Measurements from ENCODE around the gene EXD3.

The EXD3 gene

DNA sequence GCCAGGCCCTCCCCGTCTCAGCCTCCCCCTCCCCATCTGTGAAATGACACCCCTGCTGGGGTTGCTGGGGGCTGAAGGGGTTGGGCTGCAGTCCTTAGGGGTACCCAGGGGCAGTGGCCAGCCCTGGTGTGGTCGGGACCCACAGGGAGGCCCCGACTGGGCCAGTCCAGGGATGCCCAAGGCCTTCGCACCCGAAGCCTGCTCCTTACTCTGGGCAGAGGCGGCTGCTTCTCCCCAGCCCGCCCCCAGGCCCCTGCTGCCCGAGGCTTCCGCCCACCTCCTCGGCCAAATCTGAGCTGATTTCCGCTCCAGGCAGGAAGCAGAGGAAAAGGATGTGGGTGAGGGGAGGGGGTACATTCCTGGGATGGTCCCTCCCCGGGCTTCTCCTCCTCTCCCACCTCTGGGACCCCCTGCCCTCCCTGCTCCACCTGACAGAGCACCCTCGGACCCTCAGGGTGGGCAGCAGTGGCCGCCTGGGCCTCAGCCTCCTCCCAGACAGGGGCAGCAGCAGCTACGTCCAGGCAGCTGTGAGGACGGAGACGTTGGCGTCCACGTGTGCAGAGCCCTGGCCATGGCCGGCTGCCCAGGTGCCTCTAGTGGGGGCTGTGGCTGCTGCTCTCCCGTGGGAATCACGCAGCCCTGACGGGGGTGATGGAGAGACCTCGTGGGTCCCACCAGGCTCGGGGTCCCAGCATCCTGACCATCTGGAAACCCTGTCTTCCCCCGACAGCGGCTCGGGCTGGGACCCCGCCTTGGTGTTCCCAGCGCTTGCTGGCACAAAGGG, 116.7 kb downstream of the EXD3 start:
- no peak for DNase-seq (ENCODE audit: low read depth, low spot score)

DNA sequence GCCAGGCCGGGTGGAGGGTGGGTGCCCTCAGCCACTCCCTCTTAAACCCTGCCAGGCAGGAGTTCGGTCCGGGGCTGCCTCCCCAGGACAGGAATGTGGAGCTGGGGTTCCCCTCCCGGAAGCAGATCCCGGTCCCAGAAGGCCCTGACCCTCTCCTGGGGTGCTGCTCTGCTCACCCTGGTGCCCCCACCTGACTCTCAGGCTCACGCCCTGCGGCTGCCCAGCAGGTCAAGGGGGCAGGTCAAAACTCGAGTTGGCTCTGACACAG, 117.2 kb downstream of the EXD3 start:
- no peak for DNase-seq (ENCODE audit: low read depth, low spot score)

GRCh38 chr9:137305060-137305797, 117.7 kb downstream of the EXD3 start:
- no peak for DNase-seq (ENCODE audit: low read depth, low spot score)

GRCh38 chr9:137304383-137305059, 118.4 kb downstream of the EXD3 start:
- no peak for DNase-seq (ENCODE audit: low read depth, low spot score)

GRCh38 chr9:137303893-137304382, 119.0 kb downstream of the EXD3 start:
- no peak for DNase-seq (ENCODE audit: low read depth, low spot score)

GRCh38 chr9:137303151-137303892, 119.6 kb downstream of the EXD3 start:
- no peak for DNase-seq (ENCODE audit: low read depth, low spot score)

DNA sequence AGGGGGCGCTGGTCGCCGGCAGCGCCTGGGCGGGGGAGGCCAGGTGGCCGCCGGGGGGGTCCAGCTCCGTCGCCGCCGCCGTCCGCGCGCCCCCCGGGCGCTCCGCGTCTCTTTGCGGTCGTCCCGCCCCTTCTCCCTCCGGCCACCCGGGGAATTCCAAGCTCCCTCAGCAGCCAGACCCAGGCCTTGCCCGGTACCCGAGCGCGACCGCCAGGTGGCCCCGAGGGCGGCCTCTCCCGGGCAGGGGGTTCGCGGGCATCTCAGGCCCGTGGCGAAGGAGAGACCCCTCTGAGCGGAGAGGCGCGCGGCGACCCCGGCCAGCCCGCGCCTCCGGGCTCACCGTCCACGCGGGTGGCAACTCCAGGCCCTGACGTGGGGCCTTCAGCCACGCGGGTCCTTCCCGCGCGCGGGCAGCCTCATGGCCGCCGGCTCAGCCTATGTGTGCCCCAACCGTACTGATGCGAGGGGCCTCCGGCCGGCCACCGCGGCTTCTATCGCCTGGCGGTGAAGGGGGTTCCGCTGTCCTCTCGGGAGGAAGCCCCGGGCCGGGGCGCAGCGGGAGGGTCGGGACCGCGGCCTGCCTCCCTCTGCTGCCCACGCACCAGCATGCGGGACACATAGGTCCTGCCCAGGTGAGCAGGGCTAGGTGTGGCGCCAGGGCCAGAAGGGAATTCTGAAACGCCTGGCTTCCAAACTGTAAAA, 120.4 kb downstream of the EXD3 start:
- no peak for DNase-seq (ENCODE audit: low read depth, low spot score)

DNA sequence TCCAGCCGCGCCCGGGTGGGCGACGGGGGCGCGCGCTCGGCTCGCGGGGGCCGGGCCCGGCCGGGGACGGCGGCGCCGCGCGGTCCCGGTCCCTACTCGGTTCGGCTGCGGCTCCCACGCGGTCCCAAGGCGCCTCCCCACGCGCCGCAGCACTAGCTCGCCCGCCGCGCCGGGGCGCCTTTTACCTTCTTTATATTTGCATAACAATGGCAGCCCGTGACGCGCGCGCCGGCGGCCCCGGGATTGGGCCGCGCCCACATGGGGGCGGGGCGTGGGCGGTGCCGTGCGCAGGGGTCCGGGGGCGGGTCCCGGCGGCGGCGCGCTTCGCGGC, 120.9 kb downstream of the EXD3 start, which contains the start of gene NRARP:
Gene NRARP, minus strand, starts transcription at position 154 of the 331 bp plus-strand sequence. CDS start 343 bp downstream, outside the sequence.
- peak; percentile 88 for DNase-seq (ENCODE audit: low read depth, low spot score)

GRCh38 chr9:137301081-137301947, 121.6 kb downstream of the EXD3 start:
- DNase-seq (ENCODE audit: low read depth, low spot score): no peak

DNA sequence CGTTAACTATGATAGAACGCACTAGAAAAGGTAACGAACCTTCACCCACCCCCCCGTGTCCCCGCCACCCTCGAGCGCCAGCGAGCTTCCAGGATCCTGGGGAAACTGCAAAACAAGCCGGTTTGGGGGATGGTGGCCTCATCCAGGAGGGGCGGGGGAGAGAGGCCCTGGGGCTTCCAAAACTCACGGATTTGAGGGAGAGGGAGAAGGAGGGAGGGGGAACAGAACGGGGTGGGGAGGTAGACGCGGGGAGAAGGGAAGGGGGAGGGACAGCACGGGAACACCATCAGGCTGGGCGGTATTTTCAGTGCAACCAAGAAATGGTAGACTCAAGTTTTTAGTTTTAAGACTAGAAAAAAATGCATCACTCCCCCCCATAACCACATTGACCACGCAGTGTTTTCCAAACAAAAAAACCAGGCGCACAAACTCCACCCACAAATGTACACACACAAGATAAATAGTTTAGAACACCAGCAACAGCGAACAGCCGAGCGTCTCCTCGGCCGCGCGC, 122.3 kb downstream of the EXD3 start:
- no peak for DNase-seq (ENCODE audit: low read depth, low spot score)

- DNase-seq (ENCODE audit: low read depth, low spot score): no peak
These were observed 123.0 kb downstream of the EXD3 start for GRCh38 chr9:137299938-137300337.

- DNase-seq (ENCODE audit: low read depth, low spot score): no peak
These were observed 123.8 kb downstream of the EXD3 start for GRCh38 chr9:137299203-137299565.

GRCh38 chr9:137298401-137299202, 124.4 kb downstream of the EXD3 start:
- DNase-seq (ENCODE audit: low read depth, low spot score): no peak

DNA sequence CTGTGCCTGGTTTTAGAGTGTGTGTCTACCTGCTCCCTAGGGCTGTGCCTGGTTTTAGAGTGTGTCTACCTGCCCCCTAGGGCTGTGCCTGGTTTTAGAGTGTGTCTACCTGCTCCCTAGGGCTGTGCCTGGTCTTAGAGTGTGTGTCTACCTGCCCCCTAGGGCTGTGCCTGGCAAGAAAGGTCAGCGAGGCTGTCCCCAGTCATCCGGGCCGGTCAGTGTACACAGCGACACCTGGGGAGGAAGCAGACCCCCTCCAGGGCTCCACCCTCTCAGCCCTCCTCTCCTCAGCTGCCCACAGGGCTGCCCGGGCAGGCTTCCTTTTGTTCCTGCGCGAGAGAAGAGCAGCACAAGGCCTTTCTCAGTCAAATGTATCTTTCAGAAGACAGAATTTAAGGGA, 125.0 kb downstream of the EXD3 start:
- no peak for DNase-seq (ENCODE audit: low read depth, low spot score)

GRCh38 chr9:137296670-137297664, 126.0 kb downstream of the EXD3 start:
- no peak for DNase-seq (ENCODE audit: low read depth, low spot score)

GRCh38 chr9:137295849-137296669, 126.9 kb downstream of the EXD3 start:
- no peak for DNase-seq (ENCODE audit: low read depth, low spot score)

GRCh38 chr9:137295238-137295811, 127.6 kb downstream of the EXD3 start:
- DNase-seq (ENCODE audit: low read depth, low spot score): peak; percentile 28

Data from activated CD4-positive, CD25-positive, alpha-beta regulatory T cell treated with anti-CD3 and anti-CD28 coated beads, Interleukin-2, amount 50 U/mL, for 16 hours (primary cell).